H1 (cell line): ENCODE results near the gene EPHA5. TPM values are rescaled to one million over a fixed set of nuclear protein-coding genes. Genes with fewer than 3 reads are reported as not detected.

Experiments used
- CTCF ChIA-PET: fragments of 300-600 bp; sonication (Branson Sonifier 250); formaldehyde crosslinking; loops from one replicate; lab custom pipeline; 2021; ENCODE audit not compliant: partially characterized antibody; lab: Charles Lee
- POLR2A ChIA-PET: fragments of 300-600 bp; sonication (Branson Sonifier 250); formaldehyde crosslinking; loops from one replicate; lab custom pipeline; 2021; ENCODE audit warnings: inconsistent platforms; ENCODE audit not compliant: partially characterized antibody; lab: Charles Lee
- DNase-seq, 2 experiments: peaks; one replicate each; pipeline versions ENCODE4 v3.0.0 to v3.0.0-alpha.2; 2010 to 2022; ENCODE audit warnings: low spot score in 2 of 2, low read depth in 1 of 2, mixed read lengths in 1 of 2
- FAIRE-seq: peaks from 2 replicates; lab custom pipeline; 2011; peaks lifted over from hg19 to GRCh38; lab: Jason Lieb, UNC
- H2AFZ ChIP-seq: 2 replicates; pipeline ENCODE4 v1.8.1; 2012; ENCODE audit warnings: low read length, inconsistent platforms
- H2AK5ac ChIP-seq: 2 replicates; pipeline ENCODE4 v1.6.1; 2013; ENCODE audit warnings: low read depth, low read length
- H2BK120ac ChIP-seq: replicated peaks from 2 replicates; pipeline ENCODE3; 2013; ENCODE audit warnings: low read depth, low read length, inconsistent platforms
- H2BK12ac ChIP-seq: 2 replicates; pipeline ENCODE4 v1.6.1; 2013; ENCODE audit warnings: low read depth, low read length
- H2BK15ac ChIP-seq: 2 replicates; pipeline ENCODE4 v1.6.1; 2013; ENCODE audit warnings: low read length
- H2BK20ac ChIP-seq: 2 replicates; pipeline ENCODE4 v1.6.1; 2013; ENCODE audit warnings: low read length
- H2BK5ac ChIP-seq: 2 replicates; pipeline ENCODE4 v1.6.1; 2013; ENCODE audit warnings: low read depth, low read length
- H3K14ac ChIP-seq: 2 replicates; pipeline ENCODE4 v1.6.1; 2013; ENCODE audit warnings: inconsistent platforms; ENCODE audit not compliant: insufficient read length
- H3K18ac ChIP-seq: 2 replicates; pipeline ENCODE4 v1.6.1; 2013; ENCODE audit warnings: low read length; ENCODE audit errors: extremely low read depth
- H3K23ac ChIP-seq: 2 replicates; pipeline ENCODE4 v1.6.1; 2013; ENCODE audit warnings: inconsistent platforms; ENCODE audit not compliant: insufficient read length
- H3K23me2 ChIP-seq: 2 replicates; pipeline ENCODE4 v1.6.1; 2013; ENCODE audit warnings: low read depth, low read length
- H3K27ac ChIP-seq: 2 replicates; pipeline ENCODE4 v1.6.1; 2011; ENCODE audit warnings: low read depth, low read length, inconsistent platforms
- H3K27me3 ChIP-seq, 4 experiments: replicated peaks in 1 of 4; 1 replicate in 1 of 4; 2 replicates in 3 of 4; pipeline versions ENCODE4 v1.6.1 to v1.8.1; 2011 to 2013; ENCODE audit warnings: low read length in 3 of 4, mild to moderate bottlenecking in 3 of 4, inconsistent platforms in 2 of 4, mixed read lengths in 2 of 4, moderate library complexity in 1 of 4; ENCODE audit not compliant: control insufficient read depth in 3 of 4, insufficient read depth in 3 of 4; ENCODE audit errors: extremely low read depth in 1 of 4
- H3K36me3 ChIP-seq, 4 experiments: 2 replicates each; pipeline versions ENCODE4 v1.6.1 to v1.8.1; 2011 to 2013; ENCODE audit warnings: mild to moderate bottlenecking in 4 of 4, low read length in 3 of 4, moderate library complexity in 2 of 4, control low read depth in 1 of 4, inconsistent platforms in 1 of 4; ENCODE audit not compliant: insufficient read depth in 4 of 4, control insufficient read depth in 2 of 4
- H3K4ac ChIP-seq: replicated peaks from 2 replicates; pipeline ENCODE3; 2013; ENCODE audit warnings: low read length, low read depth, mixed read lengths, inconsistent platforms; ENCODE audit not compliant: insufficient read length
- H3K4me1 ChIP-seq, 4 experiments: replicated peaks in 1 of 4; 1 replicate in 1 of 4; 2 replicates in 3 of 4; pipeline versions ENCODE4 v1.6.1 to v1.8.1; 2011 to 2013; ENCODE audit warnings: low read length in 3 of 4, inconsistent platforms in 2 of 4, mixed read lengths in 1 of 4; ENCODE audit not compliant: insufficient read depth in 4 of 4, control insufficient read depth in 3 of 4
- H3K4me2 ChIP-seq, 2 experiments: 2 replicates each; pipeline versions ENCODE4 v1.6.1 to v1.8.1; 2011 to 2013; ENCODE audit warnings: low read depth in 2 of 2, low read length in 2 of 2, control low read depth in 1 of 2, inconsistent platforms in 1 of 2, mild to moderate bottlenecking in 1 of 2; ENCODE audit not compliant: insufficient read depth in 1 of 2
- H3K4me3 ChIP-seq, 4 experiments: fragments of 200-600, 300-600 bp in 1 of 4; sonication (generic), shearing (Covaris generic), sonication (Bioruptor Twin) in 1 of 4; 2 replicates each; pipeline versions ENCODE4 v1.5.1 to v1.8.1; 2011 to 2016; ENCODE audit warnings: low read length in 4 of 4, low read depth in 3 of 4, control low read depth in 2 of 4, inconsistent platforms in 2 of 4, mild to moderate bottlenecking in 2 of 4, mixed read lengths in 1 of 4, moderate library complexity in 1 of 4; ENCODE audit not compliant: insufficient read depth in 2 of 4; ENCODE audit errors: extremely low read depth in 1 of 4
- H3K56ac ChIP-seq: replicated peaks from 2 replicates; pipeline ENCODE3; 2013; ENCODE audit warnings: low read depth, mild to moderate bottlenecking, mixed read lengths, low read length, inconsistent platforms; ENCODE audit not compliant: insufficient read length
- H3K79me1 ChIP-seq: 2 replicates; pipeline ENCODE4 v1.6.1; 2013; ENCODE audit warnings: low read depth, low read length, control low read depth
- H3K79me2 ChIP-seq, 2 experiments: 2 replicates each; pipeline versions ENCODE4 v1.6.1 to v1.8.1; 2012 to 2013; ENCODE audit warnings: low read length in 2 of 2, mild to moderate bottlenecking in 2 of 2, inconsistent platforms in 1 of 2; ENCODE audit not compliant: insufficient read depth in 2 of 2, control insufficient read depth in 1 of 2
- H3K9ac ChIP-seq, 4 experiments: replicated peaks in 1 of 4; 1 replicate in 1 of 4; 2 replicates in 3 of 4; pipeline versions ENCODE4 v1.6.1 to v1.8.1; 2011 to 2013; ENCODE audit warnings: low read depth in 3 of 4, low read length in 3 of 4, control low read depth in 2 of 4, mild to moderate bottlenecking in 2 of 4, moderate library complexity in 2 of 4, inconsistent platforms in 1 of 4; ENCODE audit errors: extremely low read depth in 1 of 4
- H3K9me3 ChIP-seq, 2 experiments: 2 replicates each; pipeline versions ENCODE4 v1.6.1 to v1.8.1; 2012 to 2013; ENCODE audit warnings: mild to moderate bottlenecking in 2 of 2, moderate library complexity in 2 of 2, control low read depth in 1 of 2, inconsistent platforms in 1 of 2, low read depth in 1 of 2, low read length in 1 of 2, mixed read lengths in 1 of 2; ENCODE audit not compliant: insufficient read depth in 2 of 2
- H4K20me1 ChIP-seq, 2 experiments: replicated peaks in 1 of 2; 2 replicates each; pipeline versions ENCODE3 to v1.8.1; 2011 to 2013; ENCODE audit warnings: inconsistent platforms in 2 of 2, low read length in 2 of 2, mild to moderate bottlenecking in 1 of 2; ENCODE audit not compliant: insufficient read depth in 2 of 2, control insufficient read depth in 1 of 2
- H4K5ac ChIP-seq: 2 replicates; pipeline ENCODE4 v1.6.1; 2013; ENCODE audit warnings: low read length, low read depth, mixed read lengths, inconsistent platforms; ENCODE audit not compliant: insufficient read length
- H4K8ac ChIP-seq: 2 replicates; pipeline ENCODE4 v1.8.0; 2013; ENCODE audit warnings: mild to moderate bottlenecking, moderate library complexity, low read length, inconsistent platforms; ENCODE audit not compliant: insufficient read depth; ENCODE audit errors: extremely low read depth
- H4K91ac ChIP-seq: replicated peaks from 2 replicates; pipeline ENCODE3; 2013; ENCODE audit warnings: low read length, mixed read lengths, inconsistent platforms; ENCODE audit not compliant: insufficient read length
- KDM4A ChIP-seq: IDR thresholded peaks from one replicate; pipeline ENCODE4 v1.7.1; 2012; ENCODE audit warnings: low read depth, mild to moderate bottlenecking, moderate library complexity, low read length, inconsistent platforms; ENCODE audit not compliant: severe bottlenecking
- TBP ChIP-seq: IDR thresholded peaks from 2 replicates; pipeline ENCODE4 v1.6.1; 2011; ENCODE audit warnings: low read depth, low read length, improper control_type of control experiment
- WGBS, 2 experiments: shearing (Covaris generic) in 1 of 2; methylation state at CpG; one replicate each; pipeline versions ENCODE4 v1.1.6 to v1.1.7; 2013 to 2015; ENCODE audit warnings: low lambda C conversion rate in 2 of 2, mixed read lengths in 2 of 2, inconsistent platforms in 1 of 2, low coverage in 1 of 2, missing lambda C conversion rate in 1 of 2; ENCODE audit not compliant: insufficient replicate concordance in 2 of 2, insufficient coverage in 1 of 2, insufficient read length in 1 of 2; ENCODE audit errors: extremely low coverage in 1 of 2, missing lambda C conversion rate in 1 of 2; 5-methylcytosine and 5-hydroxymethylcytosine counted together
- polyA plus RNA-seq, 7 experiments: library from polyadenylated mRNA; depleted of rRNA in 3 of 7; stranded (reverse) in 5 of 7; unstranded in 2 of 7; fragments of >200 nt in 5 of 7; fragments of 200-250 nt in 2 of 7; gene quantifications; 1 replicate in 5 of 7; 2 replicates in 1 of 7; 4 replicates in 1 of 7; pipeline versions ENCODE4 v1.2.1 to v1.2.3, GENCODE V29; 2011 to 2013; ENCODE audit warnings: missing spikeins in 2 of 7, mixed read lengths in 2 of 7
- total RNA-seq: library from RNA; stranded (reverse); fragmentation: NEBNext Ultra II Directional; extraction: Animal tissue kit (Norgen Biotek cat#: 25700); gene quantifications from 2 replicates; pipeline ENCODE4 v1.2.1, GENCODE V29; 2021

The EPHA5 gene
- total and polyA plus RNA-seq, 2 of the 8 experiments (the other 6 are each of a cell fraction or from before 2014, with no cell fraction given): 0.03 to 0.11 TPM

DNA sequence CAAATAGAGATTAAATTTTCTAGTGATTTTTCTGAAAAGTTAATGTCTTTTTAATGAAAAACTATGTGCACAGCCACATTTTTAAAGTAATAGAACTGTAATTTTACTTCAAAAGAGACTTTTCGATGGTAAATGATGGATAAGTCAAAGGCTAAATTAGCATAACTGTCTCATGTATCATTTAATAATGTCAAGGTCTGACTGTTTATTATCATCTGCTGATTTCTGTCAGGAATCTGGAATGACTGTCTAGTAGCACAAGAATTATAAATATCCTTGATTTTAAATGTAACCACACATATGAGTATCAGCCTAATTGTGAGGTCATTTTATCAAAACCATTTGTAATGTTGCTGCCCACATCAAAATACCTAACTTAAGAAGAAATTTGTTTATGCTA lies 333.8 kb downstream of the EPHA5 start:
- Histone ChIP-seq H3K27me3 (no peaks in the 10 kb centered on the region), H2BK20ac (no peak overlapping the region), H3K4me1 (no peaks in the 10 kb centered on the region), H4K20me1 (peaks cover 0 to 1% of the 10 kb centered on the region in 2 experiments), H4K8ac (no peak overlapping the region), H3K27ac (no peak overlapping the region), H2BK12ac (no peak overlapping the region), H3K23me2 (peaks cover 1% of the 10 kb centered on the region; the same call in 1 of the 2 replicates), H3K23ac (no peak overlapping the region), H3K4me2 (no peak overlapping the region), H3K4me3 (no peak overlapping the region), H2BK15ac (no peak overlapping the region)
- POLR2A ChIA-PET: no interaction called here
- DNase-seq: no peak
- no peak for TF ChIP-seq KDM4A
- TF ChIP-seq TBP: no peak
- TF ChIP-seq, all 59 proteins: peak for 0
- Histone ChIP-seq H2AFZ (no peak overlapping the region), H3K36me3 (no peaks in the 10 kb centered on the region), H3K4ac (no peak overlapping the region), H3K18ac (no peak overlapping the region), H2BK5ac (no peak overlapping the region), H4K91ac (no peak overlapping the region), H4K5ac (no peak overlapping the region), H3K14ac (no peak overlapping the region), H3K9ac (no peak overlapping the region), H3K79me2 (no peaks in the 10 kb centered on the region), H2BK120ac (no peak overlapping the region), H3K79me1 (no peaks in the 10 kb centered on the region), H3K9me3 (no peaks in the 10 kb centered on the region), H2AK5ac (no peak overlapping the region), H3K56ac (no peak overlapping the region)
- CTCF ChIA-PET: no interaction called here
- FAIRE-seq: no peak
- 86% methylated on average over 1 of the region's 1 CpG; no CpG with 5 or more reads in 1 of the 2 experiments for WGBS, 2 experiments
